Measurements from ENCODE around the gene LELP1.
"Not testable (repeated sequence)": the region's sequence is repeated elsewhere in the genome, so short reads cannot be mapped to it uniquely, and the experiment has no call there.

Gene LELP1

DNA sequence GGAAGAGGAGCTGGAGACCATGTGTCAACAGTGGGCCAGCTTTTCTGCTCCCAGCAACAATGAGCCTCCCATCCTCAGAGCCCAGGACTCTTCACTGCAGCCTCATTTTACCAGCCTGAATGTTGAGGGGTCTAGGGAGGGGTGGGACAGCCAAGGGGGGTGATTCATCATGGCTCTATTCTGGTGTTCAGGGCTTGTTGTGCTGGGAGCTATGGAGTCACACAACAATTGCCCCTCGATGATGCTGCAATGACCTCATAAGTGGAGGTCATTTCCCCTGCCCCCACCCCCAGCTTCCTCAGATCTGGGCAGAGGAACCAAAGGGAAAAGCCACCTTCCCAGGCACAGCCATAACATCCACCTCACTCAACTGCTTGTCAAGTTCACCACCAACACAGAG, at the start of gene LELP1:
LELP1 (plus strand) TSS at position 301 of the 400 bp plus-strand sequence. CDS start 1,278 bp downstream, outside the sequence.
- no peak for DNase-seq (ENCODE audit: low spot score)

DNA sequence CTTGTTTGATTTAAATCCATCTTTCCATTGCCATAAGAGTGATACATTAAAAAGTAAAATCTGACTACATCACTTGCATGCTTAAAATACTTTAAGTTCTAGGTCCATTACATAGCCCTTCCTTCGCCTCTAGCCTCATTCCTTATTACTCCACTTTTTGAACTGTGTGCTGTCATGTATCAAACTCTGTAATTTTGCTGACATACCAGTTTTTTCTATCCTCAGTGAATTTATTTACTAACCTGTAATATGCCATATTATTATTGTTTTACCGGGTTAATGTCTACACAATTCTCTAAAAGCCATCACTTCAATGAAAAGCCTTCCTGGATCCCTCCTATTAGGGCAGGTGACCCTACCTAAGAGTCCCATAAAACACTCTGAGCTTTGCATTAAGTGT, 47.7 kb upstream of the LELP1 start:
- no peak for DNase-seq (ENCODE audit: low spot score)

DNA sequence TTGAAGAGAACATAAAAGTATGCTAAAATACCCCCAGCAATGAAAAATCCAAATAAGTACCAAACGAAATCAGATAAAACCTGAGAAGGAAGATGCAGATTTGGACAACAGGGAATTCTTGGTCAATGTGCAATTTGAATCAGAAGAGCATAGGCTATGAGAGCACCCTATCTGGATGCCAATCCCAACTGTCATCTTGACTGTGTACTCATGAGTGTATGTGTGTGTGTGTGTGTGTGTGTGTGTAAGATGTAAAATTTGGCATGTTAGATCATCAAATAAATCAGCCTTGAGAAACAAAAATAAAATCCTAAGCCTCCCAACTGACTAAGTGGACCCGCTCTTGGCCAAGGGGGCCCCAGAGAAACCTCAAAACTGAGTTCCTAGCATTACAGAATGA, 34.5 kb upstream of the LELP1 start:
- no peak for DNase-seq (ENCODE audit: low spot score)

DNA sequence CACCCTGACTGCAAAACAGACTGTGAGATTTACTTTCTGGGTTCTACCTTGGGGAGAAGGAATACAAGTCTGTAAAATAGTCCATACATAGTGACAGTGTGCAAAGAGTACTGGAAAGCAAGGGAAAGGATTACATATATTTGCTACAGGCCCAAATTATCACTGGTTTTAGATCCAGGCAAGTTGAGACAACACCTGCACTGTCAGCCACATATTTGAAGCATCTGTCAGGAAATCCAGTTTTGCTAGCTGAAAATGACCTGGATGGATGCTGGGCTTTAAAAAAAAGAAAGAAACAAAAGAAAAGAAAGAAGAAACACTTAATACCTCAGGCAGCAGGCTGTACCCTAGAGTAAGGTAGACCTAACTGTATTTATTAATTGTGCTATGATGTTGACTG, 28.6 kb upstream of the LELP1 start:
- no peak for DNase-seq (ENCODE audit: low spot score)

DNA sequence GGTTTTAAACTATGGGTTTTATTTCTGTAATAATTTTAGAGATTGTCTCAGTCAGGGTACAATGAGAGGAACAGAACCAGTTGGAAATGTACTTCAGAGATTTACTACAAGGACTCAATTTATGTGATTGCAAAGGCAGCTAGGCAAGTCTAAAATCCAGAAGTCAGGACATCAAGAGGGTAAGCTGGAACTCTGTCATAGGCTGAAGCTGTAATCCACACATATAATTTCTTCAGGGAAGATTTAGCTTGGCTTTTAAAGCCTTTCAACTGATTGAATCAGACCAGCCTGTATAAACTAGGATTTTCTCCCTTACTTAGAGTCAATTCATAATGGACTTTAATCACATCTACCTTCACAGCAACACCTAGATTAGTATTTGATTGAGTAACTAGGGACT, 24.3 kb upstream of the LELP1 start:
- no peak for DNase-seq (ENCODE audit: low spot score)

DNA sequence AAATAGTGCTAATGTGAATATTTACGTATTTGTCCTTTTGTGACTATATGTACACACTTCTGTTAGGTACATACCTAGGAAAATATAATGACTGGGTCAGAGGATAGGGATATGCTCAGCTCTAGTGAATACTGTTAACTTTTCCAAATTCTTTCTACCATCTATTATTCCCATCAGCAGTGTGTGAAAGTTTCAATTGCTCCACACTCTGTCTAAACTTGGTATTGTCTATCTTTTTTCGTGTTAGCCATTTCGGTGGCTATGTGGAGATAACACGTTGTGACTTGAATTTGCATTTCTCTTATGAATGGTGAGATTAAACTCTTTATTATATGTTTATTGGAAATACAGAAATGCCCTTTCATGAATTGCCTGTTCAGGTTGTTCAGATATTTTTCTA, 22.7 kb upstream of the LELP1 start:
- DNase-seq (ENCODE audit: low spot score), result no peak

DNA sequence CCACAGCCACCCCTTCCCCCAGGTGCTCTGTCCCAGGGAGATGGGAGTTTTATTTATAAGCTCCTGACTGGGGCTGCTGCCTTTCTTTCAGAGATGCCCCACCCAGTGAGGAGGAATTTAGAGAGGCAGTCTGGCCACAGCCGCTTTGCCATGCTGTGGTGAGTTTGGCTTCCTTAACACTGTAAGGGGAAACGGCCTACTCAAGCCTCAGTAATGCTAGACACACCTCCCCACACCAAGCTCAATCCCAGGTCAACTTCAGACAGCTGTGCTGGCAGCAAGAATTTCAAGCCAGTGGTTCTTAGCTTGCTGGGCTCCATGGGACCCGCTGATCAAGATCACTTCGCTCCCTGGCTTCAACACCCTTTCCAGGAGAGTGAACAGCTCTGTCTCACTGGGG, 14.9 kb upstream of the LELP1 start:
- DNase-seq (ENCODE audit: low spot score), result not testable (repeated sequence)

DNA sequence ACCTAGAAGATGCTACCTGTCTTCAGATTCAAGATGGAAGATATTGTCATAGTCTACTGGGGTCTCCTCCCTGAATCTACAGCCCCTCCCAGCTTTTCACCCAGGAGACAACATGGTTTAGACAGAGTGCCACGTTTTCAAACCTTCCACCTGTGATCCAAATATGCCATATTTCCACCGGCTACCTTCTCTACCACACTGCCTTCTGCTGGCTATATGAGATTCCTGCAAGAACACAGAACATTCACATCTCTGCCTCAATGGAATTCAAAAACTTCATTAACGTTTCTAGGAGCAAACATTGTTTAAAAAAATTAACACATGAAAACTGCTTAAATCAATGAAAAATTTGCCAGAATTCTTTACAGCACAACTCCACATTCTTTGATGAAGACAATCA, 12.9 kb upstream of the LELP1 start:
- no peak for DNase-seq (ENCODE audit: low spot score)

DNA sequence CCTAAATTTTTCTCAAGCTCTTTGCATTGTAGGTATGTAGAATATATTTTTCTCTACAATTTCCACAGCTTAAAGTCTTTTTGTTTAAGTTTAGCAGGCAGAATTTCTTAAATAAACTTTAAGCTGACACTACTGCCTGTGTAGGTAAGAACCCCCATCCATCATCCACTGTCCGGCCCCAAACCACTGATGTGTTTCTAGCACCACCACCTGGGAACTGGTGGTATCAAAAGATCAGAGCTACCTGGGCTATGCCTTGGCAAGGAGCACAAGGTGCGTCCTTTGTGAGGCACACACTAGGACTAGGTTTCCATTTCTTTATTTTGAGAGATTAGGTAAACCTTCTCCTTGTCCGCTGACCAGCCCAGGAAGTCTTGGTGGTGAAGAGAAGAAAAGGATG, 10.5 kb upstream of the LELP1 start:
- no peak for DNase-seq (ENCODE audit: low spot score)

DNA sequence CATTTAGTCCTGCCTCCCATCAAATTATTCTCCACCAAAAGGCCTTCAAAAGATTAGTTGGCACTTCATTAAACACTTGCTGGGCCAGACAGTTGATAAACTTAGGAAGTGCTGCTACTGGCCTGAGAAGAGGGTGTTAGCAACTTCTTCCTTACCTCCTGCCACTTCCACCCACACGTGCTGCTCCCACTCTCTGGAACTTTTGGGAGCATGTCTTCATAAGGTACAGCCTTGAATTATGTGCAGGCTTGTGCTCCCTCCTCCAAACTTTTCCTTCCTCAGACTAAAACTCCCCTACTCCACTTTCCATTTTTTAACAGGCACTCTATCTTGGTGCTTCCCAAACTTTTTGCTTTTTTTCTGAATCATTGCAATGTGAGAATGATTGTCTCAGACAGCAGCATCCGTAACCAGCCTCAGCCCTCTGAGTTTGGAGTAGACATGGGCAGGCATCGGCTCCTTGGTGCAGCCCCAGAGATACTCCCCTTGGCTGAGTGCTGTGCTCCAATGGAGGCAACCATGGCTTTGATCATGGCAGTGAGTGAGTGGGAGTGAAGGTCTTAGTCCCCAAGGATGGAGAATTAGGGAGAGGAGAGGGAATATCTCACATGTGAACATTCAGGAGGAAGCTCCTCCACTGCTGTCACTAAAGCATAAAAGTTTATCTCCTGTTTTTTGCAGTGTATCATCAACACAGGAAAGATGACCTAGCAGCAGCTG, 8.7 kb upstream of the LELP1 start:
- no peak for DNase-seq (ENCODE audit: low spot score)

DNA sequence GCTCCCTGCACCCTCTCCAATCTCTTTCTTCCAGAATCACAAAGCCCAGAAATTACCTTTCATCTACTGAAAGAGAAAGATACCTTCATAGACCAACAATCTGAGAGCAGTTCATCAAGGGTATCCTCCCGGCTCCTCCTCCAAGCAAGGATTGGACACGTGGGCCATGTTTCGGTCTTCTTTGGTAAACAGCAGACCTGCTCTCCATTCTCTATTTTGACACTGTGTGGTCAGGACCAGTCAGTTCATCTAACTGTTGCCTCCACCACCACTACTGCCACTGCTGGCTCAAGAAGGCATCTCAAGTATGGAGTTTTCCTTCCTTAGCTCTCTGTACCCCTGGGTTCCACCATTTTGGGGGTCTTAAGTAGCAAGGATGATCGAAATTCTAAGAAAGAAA, 8.0 kb upstream of the LELP1 start:
- DNase-seq (ENCODE audit: low spot score), result no peak

DNA sequence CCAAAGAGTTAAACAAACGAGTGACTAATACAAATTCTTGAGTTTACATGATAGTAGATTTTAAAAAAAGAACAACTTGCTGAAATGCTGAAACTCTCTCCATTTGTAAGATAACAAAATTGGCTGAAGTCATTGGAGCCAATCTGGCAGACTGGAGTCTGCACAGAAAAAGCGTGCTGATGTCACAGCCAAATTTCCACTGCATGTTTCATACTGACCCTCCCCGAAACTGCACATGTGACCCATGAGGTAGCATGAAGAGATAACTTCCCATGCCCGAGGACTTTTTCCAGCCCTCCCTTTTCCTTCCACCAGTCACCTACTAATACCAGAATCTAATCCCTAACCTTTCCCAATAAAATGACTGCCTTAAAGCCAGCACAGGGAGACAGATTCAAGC, 1.2 kb upstream of the LELP1 start:
- DNase-seq (ENCODE audit: low spot score), result no peak

DNA sequence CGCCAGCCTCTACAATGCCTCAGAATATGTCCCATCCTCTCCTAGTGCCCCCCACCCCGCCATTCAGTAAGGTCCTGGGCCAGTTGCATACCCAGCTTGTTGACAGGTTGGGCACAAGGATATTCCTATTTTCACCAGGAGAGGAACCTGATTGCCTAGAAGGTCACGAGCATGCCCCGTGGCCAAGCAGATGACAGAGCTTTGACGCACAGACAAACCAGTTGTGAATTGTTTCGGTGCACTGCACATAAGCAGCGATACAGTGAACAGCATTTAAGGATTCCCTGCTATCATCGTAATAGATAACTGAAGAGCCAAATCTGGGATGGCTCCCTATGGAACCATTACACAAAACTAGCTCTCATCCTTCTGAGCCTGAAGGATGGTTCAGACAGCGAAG, 3.4 kb downstream of the LELP1 start:
- DNase-seq (ENCODE audit: low spot score), result no peak

DNA sequence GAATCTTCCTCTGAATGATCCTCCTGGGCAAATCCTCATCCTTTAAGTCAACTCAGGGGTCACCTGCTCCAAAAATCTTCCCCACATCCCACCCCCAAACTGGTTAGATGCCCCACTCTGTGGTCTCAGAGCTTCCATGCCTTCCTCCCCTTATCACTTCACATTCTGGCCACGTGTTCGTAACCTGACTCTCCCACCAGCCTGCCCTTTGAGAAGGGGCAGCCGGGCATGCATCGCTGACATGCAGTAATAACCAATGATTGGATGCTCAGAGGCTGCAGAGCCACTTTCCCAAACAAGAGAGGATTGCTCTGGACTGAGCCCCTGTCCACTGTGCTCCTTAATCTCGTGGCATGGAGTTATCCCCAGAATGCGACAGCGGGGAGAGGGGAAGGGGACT, 7.0 kb downstream of the LELP1 start:
- no peak for DNase-seq (ENCODE audit: low spot score)

DNA sequence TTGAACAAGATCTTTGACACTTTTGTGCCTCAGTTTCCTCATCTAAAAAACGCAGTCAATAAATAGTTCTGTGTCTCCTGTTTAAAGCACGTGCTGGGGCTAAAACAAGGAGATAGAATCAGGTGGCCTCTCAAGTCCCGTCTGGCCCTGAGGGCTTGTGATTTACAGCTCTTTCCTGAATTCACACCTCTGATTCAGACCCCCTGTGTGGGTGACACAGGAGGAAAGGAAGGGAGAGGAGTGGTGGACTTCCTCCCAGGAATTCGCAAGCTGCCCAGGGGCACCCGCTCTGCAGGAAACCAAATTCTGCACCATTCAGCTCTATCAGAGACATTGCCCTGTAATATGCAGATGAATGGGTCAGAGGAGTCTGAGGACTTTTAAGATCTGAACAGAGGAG, 9.0 kb downstream of the LELP1 start:
- no peak for DNase-seq (ENCODE audit: low spot score)

DNA sequence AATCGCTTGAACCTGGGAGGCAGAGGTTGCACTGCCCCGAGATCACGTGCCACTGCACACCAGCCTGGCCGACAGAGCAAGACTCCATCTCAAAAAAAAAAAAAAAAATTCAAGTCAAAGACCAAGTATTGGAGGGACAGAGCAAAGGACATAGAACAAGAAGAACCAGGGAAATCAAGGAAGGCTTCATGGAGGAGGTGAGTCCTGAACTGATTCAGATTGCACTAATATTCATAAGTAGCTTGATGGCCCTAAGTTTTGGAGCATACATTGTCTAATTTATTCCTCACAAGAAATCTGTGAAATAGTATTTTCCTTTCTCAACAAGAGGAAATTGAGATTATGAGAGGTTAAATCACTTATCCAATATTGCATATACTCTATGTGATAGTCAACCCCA, 10.3 kb downstream of the LELP1 start:
- DNase-seq (ENCODE audit: low spot score), result no peak

DNA sequence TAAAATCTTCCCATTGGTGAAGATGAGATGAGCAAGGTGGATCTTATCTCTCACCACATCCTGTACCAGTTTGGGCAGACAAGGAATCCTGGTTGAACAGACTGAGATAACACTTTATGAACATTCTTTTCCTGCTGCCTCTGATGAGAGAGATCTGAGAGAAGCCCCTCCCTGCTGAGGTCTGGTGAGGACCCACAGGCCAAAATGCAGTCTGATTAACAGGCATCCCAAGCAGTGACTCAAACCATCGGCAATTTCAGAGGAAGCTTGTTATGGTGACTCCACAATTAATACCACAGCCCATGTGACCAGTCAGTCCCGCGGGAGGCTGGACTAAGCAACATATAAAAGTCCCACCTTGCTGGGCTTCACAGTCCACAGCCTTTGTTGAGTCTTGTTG, 14.0 kb downstream of the LELP1 start, which contains the start of gene PRR9:
PRR9 (plus strand) TSS at position 373 of the 400 bp plus-strand sequence. CDS start 561 bp downstream, outside the sequence.
- DNase-seq (ENCODE audit: low spot score), result no peak

DNA sequence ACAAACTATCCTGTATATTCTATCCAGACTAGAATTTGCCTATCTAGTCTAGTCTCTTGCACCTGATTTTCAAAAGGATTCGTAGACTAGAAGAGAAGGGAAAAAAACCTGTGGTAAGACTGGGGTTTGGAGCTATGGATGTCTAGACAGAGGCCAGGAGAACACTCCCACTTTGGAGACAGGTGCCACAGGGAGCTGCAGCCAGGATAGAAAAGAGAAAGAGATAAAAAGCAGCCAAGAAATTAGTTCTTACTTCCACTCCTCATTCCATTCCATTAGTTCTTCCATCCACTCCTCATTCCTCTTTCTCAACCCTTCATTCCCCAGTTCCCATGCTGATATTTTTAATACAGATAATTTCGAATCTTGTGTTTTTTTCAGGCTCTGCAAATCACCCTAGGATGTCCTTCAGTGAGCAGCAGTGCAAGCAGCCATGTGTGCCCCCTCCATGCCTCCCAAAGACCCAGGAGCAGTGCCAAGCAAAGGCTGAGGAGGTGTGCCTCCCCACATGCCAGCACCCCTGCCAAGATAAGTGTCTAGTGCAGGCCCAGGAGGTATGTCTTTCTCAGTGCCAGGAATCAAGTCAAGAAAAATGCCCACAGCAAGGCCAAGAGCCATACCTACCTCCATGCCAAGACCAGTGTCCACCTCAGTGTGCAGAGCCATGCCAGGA, 14.7 kb downstream of the LELP1 start:
- DNase-seq (ENCODE audit: low spot score), result no peak

DNA sequence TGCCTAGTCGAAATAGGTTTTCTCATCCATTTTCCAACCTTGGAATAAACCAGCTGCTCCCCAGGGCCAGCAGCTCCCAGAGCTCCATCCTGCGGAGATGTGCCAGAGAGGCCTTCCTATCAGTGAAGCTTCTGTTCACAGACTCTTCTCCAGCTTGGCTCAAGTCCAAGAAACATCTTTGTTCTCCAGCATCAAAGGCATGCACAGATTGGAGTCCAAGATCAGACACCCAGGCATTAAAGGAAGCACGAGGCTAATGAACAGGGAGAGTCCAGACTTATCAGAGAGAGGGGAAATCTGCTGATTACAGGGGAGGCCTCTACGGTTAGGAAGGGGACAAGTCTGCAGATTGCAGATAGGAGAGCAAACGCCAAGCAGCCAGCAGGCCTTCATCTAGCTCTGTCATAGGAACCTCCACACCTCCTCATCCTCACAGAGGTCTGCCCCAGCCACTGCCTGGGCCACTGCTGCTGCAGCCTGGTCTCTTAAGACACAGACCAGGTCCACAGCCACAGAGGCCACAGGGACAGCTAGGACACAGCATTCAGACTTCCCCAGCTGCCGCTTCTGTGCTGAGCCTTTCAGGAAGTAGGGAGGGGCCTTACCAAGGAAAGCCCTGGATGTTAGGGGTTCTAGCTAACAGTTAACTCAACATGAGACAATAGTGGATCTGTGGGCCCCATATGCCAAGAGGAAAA, 17.5 kb downstream of the LELP1 start:
- DNase-seq (ENCODE audit: low spot score), result peak; percentile 66

DNA sequence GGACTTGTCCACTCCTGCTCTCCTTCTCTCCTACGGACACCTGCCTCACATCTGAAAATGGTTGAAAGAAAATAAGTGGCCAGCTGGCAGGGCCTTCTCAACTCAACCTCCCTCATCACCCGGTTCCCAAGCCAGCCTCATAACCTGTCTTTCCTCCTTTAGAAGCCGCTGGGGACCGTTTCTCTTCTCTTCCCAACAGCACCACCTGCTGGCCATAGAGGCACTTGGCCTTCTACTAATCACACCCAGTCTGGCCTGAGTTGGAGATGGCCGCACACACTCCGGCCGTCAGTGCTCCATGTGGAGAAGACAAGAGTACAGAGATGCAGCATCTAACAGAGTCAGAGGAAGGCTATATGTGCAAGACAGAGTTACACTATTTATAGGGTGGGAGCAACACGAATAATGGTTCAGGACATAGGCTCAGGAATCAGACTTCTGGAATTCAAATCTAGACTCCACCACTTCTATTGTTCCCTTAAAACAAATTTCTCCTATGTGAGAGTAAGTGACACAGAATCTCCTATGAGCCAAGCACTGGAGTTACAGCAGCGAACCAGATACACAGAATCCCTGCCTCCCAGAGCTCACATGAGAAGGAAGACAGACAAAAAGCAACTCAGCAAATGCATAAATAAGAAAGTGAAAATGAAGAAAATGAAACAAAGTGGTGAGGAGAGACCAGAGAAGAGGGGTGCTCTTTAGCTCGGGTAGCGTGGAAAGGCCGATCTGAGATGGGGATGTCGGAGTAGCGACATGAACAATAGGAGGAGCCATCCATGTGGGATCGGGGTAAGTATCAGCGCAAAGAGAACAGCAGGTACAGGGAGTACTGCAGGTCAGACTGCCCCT, 20.0 kb downstream of the LELP1 start:
- peak; percentile 32 for DNase-seq (ENCODE audit: low spot score)

DNA sequence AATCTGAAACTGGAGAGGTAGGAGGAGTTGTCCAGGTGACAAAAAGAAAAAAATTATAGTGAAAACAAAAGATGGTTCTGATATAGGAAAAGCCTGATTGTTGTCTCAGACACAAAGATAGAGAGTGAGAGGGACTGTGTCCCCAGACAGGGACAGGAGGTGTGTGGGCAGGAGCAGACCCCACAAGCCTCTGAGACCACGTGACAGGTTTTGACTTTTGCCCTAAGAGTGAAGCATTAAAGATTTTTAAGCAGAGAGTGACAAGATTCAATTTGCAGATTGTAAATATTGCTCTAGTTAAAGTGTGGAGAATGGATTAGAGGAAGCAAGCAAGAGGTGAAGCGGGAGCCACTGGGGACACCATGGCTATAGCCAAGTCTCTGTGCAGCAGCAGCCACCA, 24.6 kb downstream of the LELP1 start:
- DNase-seq (ENCODE audit: low spot score), result no peak

DNA sequence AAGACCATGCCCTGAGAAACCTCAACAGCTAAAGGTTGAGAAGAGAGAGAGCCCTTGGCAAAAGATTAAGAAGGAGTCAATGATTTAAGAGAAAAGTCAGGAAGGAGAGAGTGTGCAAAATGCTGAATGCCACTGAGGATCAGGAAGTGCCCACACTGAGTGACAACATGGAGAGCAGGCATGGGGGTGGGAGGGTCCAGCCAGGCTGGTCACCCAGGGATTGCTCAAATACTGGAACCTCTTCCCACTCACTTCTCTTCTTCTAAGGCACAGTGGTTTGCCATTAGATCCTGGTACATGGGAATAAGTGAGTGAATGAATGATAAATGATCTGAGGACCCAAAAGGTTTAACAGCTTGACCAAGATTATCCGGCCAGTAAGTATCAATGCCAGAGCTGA, 25.3 kb downstream of the LELP1 start:
- no peak for DNase-seq (ENCODE audit: low spot score)
